SK-N-SH (cell line): ENCODE measurements around the gene KCTD4. TPM values are rescaled to one million over a fixed set of nuclear protein-coding genes. Genes with fewer than 3 reads are reported as not detected.

Experiments
- CTCF ChIA-PET: fragments of 300-600, 350-600 bp; formaldehyde crosslinking; extraction: SDS; loops from one replicate; lab custom pipeline; 2021; lab: Yijun Ruan, JAX
- POLR2A ChIA-PET: fragments of 350-600 bp; sonication (Branson Sonifier 250); formaldehyde crosslinking; extraction: SDS; loops from one replicate; lab custom pipeline; 2020; ENCODE audit warnings: antibody characterized with exemption, inconsistent platforms; lab: Yijun Ruan, JAX
- DNase-seq: peaks from one replicate; pipeline ENCODE4 v3.0.0; 2012
- H2AFZ ChIP-seq: fragments of 200-600 bp; sonication (generic); 2 replicates; pipeline ENCODE4 v1.8.1; 2016; ENCODE audit warnings: antibody characterized with exemption, mild to moderate bottlenecking, low read depth
- H3F3A ChIP-seq: fragments of 200-600 bp; sonication (generic); replicated peaks from 2 replicates; pipeline ENCODE3; 2016; ENCODE audit warnings: antibody characterized with exemption, mild to moderate bottlenecking; ENCODE audit not compliant: insufficient read depth
- H3K27ac ChIP-seq, 2 experiments: fragments of 200-500 bp in 1 of 2; fragments of 200-600 bp in 1 of 2; sonication (Bioruptor generic) in 1 of 2; sonication (generic), shearing (Covaris generic) in 1 of 2; 2 replicates each; pipeline versions ENCODE4 v1.5.1 to v1.6.1; 2014 to 2016; ENCODE audit warnings: low read depth in 2 of 2, inconsistent platforms in 1 of 2, low read length in 1 of 2, mild to moderate bottlenecking in 1 of 2, mixed read lengths in 1 of 2
- H3K27me3 ChIP-seq: fragments of 200-600 bp; sonication (generic), shearing (Covaris generic); 2 replicates; pipeline ENCODE4 v1.6.1; 2016; ENCODE audit warnings: mixed run types; ENCODE audit not compliant: insufficient read depth
- H3K36me3 ChIP-seq, 2 experiments: fragments of 200-500 bp in 1 of 2; fragments of 200-600 bp in 1 of 2; sonication (Bioruptor generic) in 1 of 2; sonication (generic) in 1 of 2; replicated peaks in 1 of 2; 2 replicates each; pipeline versions ENCODE3 to v1.5.1; 2014 to 2016; ENCODE audit warnings: low read length in 1 of 2, mild to moderate bottlenecking in 1 of 2; ENCODE audit not compliant: insufficient read depth in 2 of 2, control insufficient read depth in 1 of 2
- H3K4me1 ChIP-seq, 2 experiments: fragments of 200-500 bp in 1 of 2; fragments of 200-600 bp in 1 of 2; sonication (Bioruptor generic) in 1 of 2; sonication (generic), shearing (Covaris generic) in 1 of 2; 2 replicates each; pipeline versions ENCODE4 v1.5.1 to v1.6.1; 2014 to 2016; ENCODE audit warnings: low read depth in 1 of 2, low read length in 1 of 2, mixed run types in 1 of 2; ENCODE audit not compliant: insufficient read depth in 2 of 2, control insufficient read depth in 1 of 2
- H3K4me2 ChIP-seq: fragments of 200-600 bp; sonication (generic), shearing (Covaris generic); 2 replicates; pipeline ENCODE4 v1.6.1; 2017; ENCODE audit warnings: mixed run types
- H3K4me3 ChIP-seq, 2 experiments: fragments of 200-500 bp in 1 of 2; fragments of 200-600 bp in 1 of 2; sonication (Bioruptor generic) in 1 of 2; sonication (generic), shearing (Covaris generic) in 1 of 2; 2 replicates each; pipeline versions ENCODE4 v1.5.1 to v1.8.1; 2014 to 2016; ENCODE audit warnings: low read depth in 2 of 2, inconsistent platforms in 1 of 2, low read length in 1 of 2, mild to moderate bottlenecking in 1 of 2, mixed read lengths in 1 of 2, moderate library complexity in 1 of 2
- H3K79me2 ChIP-seq: fragments of 200-600 bp; sonication (generic); 2 replicates; pipeline ENCODE4 v1.8.1; 2017; ENCODE audit warnings: mild to moderate bottlenecking; ENCODE audit not compliant: insufficient read depth
- H3K9ac ChIP-seq: fragments of 200-600 bp; sonication (generic); 2 replicates; pipeline ENCODE4 v1.6.1; 2017; ENCODE audit warnings: mixed run types
- H3K9me2 ChIP-seq: fragments of 200-600 bp; sonication (generic); 2 replicates; pipeline ENCODE4 v1.6.1; 2017; ENCODE audit warnings: mixed run types
- H3K9me3 ChIP-seq: fragments of 200-600 bp; sonication (generic); 2 replicates; pipeline ENCODE4 v1.6.1; 2017; ENCODE audit warnings: mixed run types, mild to moderate bottlenecking, moderate library complexity
- H4K20me1 ChIP-seq: fragments of 200-600 bp; sonication (generic); 2 replicates; pipeline ENCODE4 v1.6.1; 2017; ENCODE audit warnings: mild to moderate bottlenecking, mixed run types; ENCODE audit not compliant: insufficient read depth
- CHD2 ChIP-seq: fragments of 150-350 bp; IDR thresholded peaks from 2 replicates; pipeline ENCODE4 v1.6.1; 2018; ENCODE audit warnings: low read length; ENCODE audit not compliant: partially characterized antibody
- EP300 ChIP-seq, 2 experiments: IDR thresholded peaks; 2 replicates each; pipeline versions ENCODE4 v1.4.0 to v1.6.1; 2012; ENCODE audit warnings: borderline replicate concordance in 1 of 2, low read depth in 1 of 2, low read length in 1 of 2
- EZH2phosphoT487 ChIP-seq: fragments of 200-600 bp; sonication (generic); IDR thresholded peaks from 2 replicates; pipeline ENCODE4 v1.6.1; 2017; ENCODE audit warnings: low read depth, mixed run types, mild to moderate bottlenecking, antibody characterized with exemption, moderate library complexity, borderline replicate concordance
- FOSL2 ChIP-seq: IDR thresholded peaks from 2 replicates; pipeline ENCODE4 v1.4.0; 2012; ENCODE audit warnings: low read depth, mild to moderate bottlenecking, moderate library complexity, borderline replicate concordance
- FOXM1 ChIP-seq: IDR thresholded peaks from 2 replicates; pipeline ENCODE4 v1.4.0; 2012; ENCODE audit warnings: low read depth, mild to moderate bottlenecking
- GABPA ChIP-seq: IDR thresholded peaks from 2 replicates; pipeline ENCODE4 v1.4.0; 2012; ENCODE audit warnings: low read depth, mild to moderate bottlenecking
- MXI1 ChIP-seq: IDR thresholded peaks from 2 replicates; pipeline ENCODE4 v1.6.1; 2012; ENCODE audit warnings: mild to moderate bottlenecking, low read depth, low read length, improper control_type of control experiment
- NFIC ChIP-seq: IDR thresholded peaks from 2 replicates; pipeline ENCODE4 v1.4.0; 2012; ENCODE audit warnings: borderline replicate concordance
- POLR2AphosphoS5 ChIP-seq: IDR thresholded peaks from 2 replicates; pipeline ENCODE4 v1.6.1; 2012; ENCODE audit warnings: low read depth, low read length
- RAD21 ChIP-seq: IDR thresholded peaks from 2 replicates; pipeline ENCODE4 v1.6.1; 2012; ENCODE audit warnings: mild to moderate bottlenecking, low read length
- RCOR1 ChIP-seq: fragments of 150-350 bp; IDR thresholded peaks from 2 replicates; pipeline ENCODE4 v1.6.1; 2017; ENCODE audit warnings: antibody characterized with exemption, low read length
- RXRA ChIP-seq: IDR thresholded peaks from 2 replicates; pipeline ENCODE4 v1.4.0; 2012; ENCODE audit warnings: low read depth, mild to moderate bottlenecking, borderline replicate concordance
- TEAD4 ChIP-seq: IDR thresholded peaks from 2 replicates; pipeline ENCODE4 v1.4.0; 2012; ENCODE audit warnings: mild to moderate bottlenecking, borderline replicate concordance; ENCODE audit not compliant: insufficient read depth
- WGBS: methylation state at CpG from one replicate; pipeline ENCODE4 v1.1.6; 2017; ENCODE audit warnings: low lambda C conversion rate; 5-methylcytosine and 5-hydroxymethylcytosine counted together
- polyA plus RNA-seq, 3 experiments: library from polyadenylated mRNA; depleted of rRNA; stranded (reverse); fragments of >200 nt; gene quantifications; 2 replicates each; pipeline ENCODE4 v1.2.3, GENCODE V29; 2012
- TF ChIP-seq, protein P1 (sequence below): IDR thresholded peaks from 2 replicates; pipeline ENCODE4 v1.6.1; 2012; ENCODE audit warnings: mild to moderate bottlenecking, low read depth, low read length, moderate library complexity
- TF ChIP-seq, protein P2 (sequence below): fragments of 200-600 bp; sonication (generic); IDR thresholded peaks from 2 replicates; pipeline ENCODE4 v1.6.1; 2017; ENCODE audit warnings: antibody characterized with exemption, mild to moderate bottlenecking, moderate library complexity

KCTD4 gene
- polyA plus RNA-seq, 1 of the 3 experiments (the other 2 are of a cell fraction): 0.56 TPM

DNA sequence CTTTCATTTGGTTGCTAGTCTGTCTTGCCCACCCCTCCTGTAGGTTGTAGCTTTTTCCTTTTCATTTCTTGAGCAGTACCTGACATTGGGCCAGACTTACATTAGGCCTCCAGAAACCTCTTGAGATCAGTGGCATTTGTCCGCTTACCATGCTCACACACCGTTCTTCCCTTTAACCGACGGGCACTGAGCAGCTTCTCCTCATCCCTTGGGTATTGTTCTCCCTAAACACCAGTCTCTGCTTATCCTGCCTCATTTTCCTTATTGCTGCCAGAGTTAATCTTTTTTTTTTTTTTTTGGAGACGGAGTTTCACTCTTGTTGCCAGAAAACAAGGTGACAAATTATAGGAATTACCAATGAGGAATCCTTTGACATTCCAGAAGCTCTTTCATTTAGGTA lies 27.2 kb upstream of the KCTD4 start:
- WGBS: 98% methylated on average over 5 of the region's 5 CpGs
- POLR2A ChIA-PET: no interaction called here
- CTCF ChIA-PET: interaction anchor here (0.6 to 1.0 kb wide), 2 partner anchors 21 to 82 kb away, joined by 3 read pairs; no protein-coding TSS in a partner anchor

DNA sequence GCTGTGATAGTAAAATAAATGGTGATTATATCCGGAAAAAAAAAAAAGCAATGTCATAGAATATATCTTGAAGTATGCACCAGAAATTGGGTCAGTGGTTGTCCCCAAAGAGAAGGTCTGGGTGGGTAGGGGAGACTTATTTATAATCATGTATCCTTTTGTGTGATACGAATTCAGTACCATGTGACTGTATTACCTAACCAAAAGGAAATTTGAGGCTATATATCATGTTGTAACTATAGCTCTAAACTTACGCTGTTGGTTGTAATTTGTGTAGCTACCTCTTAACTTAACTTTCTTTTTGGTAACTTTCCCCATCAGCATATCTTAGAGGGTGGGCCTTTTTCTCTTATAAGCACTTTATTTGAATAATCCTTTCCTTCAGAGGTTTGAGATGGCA lies 25.2 kb upstream of the KCTD4 start:
- Histone ChIP-seq H3K9ac (no peak overlapping the region), H3K27me3 (no peaks in the 10 kb centered on the region), H3K4me3 (no peak overlapping the region), H3K27ac (no peak overlapping the region), H3K9me2 (no peaks in the 10 kb centered on the region), H3K79me2 (peaks cover 14% of the 10 kb centered on the region; the same call in 1 of the 2 replicates), H3K4me2 (no peak overlapping the region), H2AFZ (no peak overlapping the region), H3K9me3 (no peaks in the 10 kb centered on the region), H3F3A (peaks cover 8% of the 10 kb centered on the region), H4K20me1 (no peaks in the 10 kb centered on the region), H3K36me3 (peaks cover 0 to 3% of the 10 kb centered on the region in 2 experiments), H3K4me1 (peaks cover 0 to 15% of the 10 kb centered on the region in 2 experiments; a peak in 2 of 4 replicates)
- CTCF ChIA-PET: no interaction called here
- 91% methylated on average over 3 of the region's 3 CpGs for WGBS
- POLR2A ChIA-PET: no interaction called here
- DNase-seq: no peak
- TF ChIP-seq RCOR1 (no peak), TEAD4 (no peak), EZH2phosphoT487 (no peak), NFIC (no peak), RAD21 (no peak), GABPA (no peak), FOXM1 (no peak), FOSL2 (no peak), POLR2AphosphoS5 (no peak)
- TF ChIP-seq, protein P1, sequence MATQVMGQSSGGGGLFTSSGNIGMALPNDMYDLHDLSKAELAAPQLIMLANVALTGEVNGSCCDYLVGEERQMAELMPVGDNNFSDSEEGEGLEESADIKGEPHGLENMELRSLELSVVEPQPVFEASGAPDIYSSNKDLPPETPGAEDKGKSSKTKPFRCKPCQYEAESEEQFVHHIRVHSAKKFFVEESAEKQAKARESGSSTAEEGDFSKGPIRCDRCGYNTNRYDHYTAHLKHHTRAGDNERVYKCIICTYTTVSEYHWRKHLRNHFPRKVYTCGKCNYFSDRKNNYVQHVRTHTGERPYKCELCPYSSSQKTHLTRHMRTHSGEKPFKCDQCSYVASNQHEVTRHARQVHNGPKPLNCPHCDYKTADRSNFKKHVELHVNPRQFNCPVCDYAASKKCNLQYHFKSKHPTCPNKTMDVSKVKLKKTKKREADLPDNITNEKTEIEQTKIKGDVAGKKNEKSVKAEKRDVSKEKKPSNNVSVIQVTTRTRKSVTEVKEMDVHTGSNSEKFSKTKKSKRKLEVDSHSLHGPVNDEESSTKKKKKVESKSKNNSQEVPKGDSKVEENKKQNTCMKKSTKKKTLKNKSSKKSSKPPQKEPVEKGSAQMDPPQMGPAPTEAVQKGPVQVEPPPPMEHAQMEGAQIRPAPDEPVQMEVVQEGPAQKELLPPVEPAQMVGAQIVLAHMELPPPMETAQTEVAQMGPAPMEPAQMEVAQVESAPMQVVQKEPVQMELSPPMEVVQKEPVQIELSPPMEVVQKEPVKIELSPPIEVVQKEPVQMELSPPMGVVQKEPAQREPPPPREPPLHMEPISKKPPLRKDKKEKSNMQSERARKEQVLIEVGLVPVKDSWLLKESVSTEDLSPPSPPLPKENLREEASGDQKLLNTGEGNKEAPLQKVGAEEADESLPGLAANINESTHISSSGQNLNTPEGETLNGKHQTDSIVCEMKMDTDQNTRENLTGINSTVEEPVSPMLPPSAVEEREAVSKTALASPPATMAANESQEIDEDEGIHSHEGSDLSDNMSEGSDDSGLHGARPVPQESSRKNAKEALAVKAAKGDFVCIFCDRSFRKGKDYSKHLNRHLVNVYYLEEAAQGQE: no peak
- TF ChIP-seq, protein P2, sequence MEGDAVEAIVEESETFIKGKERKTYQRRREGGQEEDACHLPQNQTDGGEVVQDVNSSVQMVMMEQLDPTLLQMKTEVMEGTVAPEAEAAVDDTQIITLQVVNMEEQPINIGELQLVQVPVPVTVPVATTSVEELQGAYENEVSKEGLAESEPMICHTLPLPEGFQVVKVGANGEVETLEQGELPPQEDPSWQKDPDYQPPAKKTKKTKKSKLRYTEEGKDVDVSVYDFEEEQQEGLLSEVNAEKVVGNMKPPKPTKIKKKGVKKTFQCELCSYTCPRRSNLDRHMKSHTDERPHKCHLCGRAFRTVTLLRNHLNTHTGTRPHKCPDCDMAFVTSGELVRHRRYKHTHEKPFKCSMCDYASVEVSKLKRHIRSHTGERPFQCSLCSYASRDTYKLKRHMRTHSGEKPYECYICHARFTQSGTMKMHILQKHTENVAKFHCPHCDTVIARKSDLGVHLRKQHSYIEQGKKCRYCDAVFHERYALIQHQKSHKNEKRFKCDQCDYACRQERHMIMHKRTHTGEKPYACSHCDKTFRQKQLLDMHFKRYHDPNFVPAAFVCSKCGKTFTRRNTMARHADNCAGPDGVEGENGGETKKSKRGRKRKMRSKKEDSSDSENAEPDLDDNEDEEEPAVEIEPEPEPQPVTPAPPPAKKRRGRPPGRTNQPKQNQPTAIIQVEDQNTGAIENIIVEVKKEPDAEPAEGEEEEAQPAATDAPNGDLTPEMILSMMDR: no peak

More for the DNA sequence above, 27.2 kb upstream of the KCTD4 start:
- no peak for DNase-seq
- Histone ChIP-seq H3K36me3 (peaks cover 0 to 3% of the 10 kb centered on the region in 2 experiments), H3K9me3 (no peaks in the 10 kb centered on the region), H3F3A (peaks cover 27% of the 10 kb centered on the region), H3K27me3 (no peaks in the 10 kb centered on the region), H3K9ac (no peak overlapping the region), H3K27ac (no peak overlapping the region), H4K20me1 (no peaks in the 10 kb centered on the region), H3K4me2 (no peak overlapping the region), H2AFZ (no peak overlapping the region), H3K79me2 (peaks cover 20% of the 10 kb centered on the region; the same call in 1 of the 2 replicates), H3K9me2 (no peaks in the 10 kb centered on the region), H3K4me1 (peaks cover 0 to 19% of the 10 kb centered on the region in 2 experiments; a peak in 2 of 4 replicates), H3K4me3 (no peak overlapping the region)
- TF ChIP-seq MXI1 (no peak), EZH2phosphoT487 (no peak), CHD2 (no peak), EP300 (IDR thresholded peaks at IDR 0.05; ENCODE audit: borderline replicate concordance in 1 of 2, low read depth in 1 of 2, low read length in 1 of 2) (no peak), FOSL2 (no peak), RXRA (no peak)
